ENCODE data around the gene LRCH1. TPM values are rescaled to one million over a fixed set of nuclear protein-coding genes. Genes with fewer than 3 reads are reported as not detected.

LRCH1 gene
- total RNA-seq, 1 experiment from 2014 or later, result 7.4 TPM

DNA sequence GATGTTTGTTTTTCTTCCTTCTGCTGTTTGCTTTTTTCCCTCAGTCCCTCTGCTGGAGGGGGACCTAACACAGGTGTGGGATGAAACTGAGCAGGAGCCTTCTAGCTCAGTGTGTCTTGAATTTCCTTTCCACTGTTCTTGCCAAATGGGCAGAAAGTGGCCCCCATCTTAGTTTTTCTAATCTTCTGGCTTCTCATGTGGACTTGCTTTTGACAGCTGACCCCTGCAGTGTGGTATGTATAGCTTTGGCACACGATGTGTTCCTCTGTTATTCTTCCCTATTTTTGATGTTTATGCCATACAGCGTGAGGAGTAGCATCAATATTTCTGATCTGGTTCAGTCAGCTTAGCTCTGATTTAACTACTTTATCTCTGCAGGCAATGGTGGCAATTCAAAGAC lies 8.3 kb downstream of the LRCH1 start:
- no peak for DNase-seq (ENCODE audit: low read depth)

- no peak for DNase-seq (ENCODE audit: low read depth)
Measured at GRCh38 chr13:46561691-46562090, 8.7 kb downstream of the LRCH1 start.

GRCh38 chr13:46562152-46562551 lies 9.2 kb downstream of the LRCH1 start:
- DNase-seq (ENCODE audit: low read depth), result no peak

DNA sequence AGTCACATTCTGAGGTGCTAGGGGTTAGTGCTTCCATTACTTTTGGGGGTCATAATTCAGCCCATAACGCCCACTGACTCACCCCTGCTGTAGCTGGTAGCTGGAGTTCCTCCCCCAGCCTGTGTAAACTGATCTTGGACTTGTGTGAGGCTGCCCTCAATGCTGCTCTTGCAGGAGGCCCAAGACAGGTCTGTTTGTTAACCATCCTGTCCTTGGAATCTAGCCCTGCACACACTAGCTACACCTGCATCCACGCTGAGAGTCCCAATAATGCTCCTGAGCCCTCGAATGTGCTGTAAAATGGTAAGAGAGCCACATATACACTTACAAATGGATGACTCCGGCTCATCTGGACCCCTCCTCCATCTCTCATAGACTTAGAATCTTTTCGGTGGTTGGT lies 9.6 kb downstream of the LRCH1 start:
- no peak for DNase-seq (ENCODE audit: low read depth)

GRCh38 chr13:46565808-46566750 lies 13.1 kb downstream of the LRCH1 start:
- DNase-seq (ENCODE audit: low read depth), result no peak

DNA sequence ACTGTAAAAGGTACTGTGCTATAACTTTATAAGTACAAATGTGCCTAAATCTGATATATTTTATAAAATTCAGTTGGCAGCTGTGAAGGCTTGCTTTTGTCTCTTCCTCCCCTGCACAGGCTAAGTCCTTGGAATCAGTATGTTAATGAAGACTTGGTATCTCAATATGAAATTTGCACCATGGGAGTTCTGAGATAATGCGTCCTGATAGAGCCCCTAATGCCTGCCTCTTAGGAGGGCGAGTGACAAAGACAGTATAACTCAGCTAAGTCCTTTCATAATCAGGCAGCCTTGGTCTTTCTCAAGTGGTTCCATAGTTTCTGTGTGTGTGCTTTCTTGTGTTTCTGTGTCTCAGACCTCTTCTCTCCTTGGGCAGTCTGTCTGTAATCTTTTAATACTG lies 14.7 kb downstream of the LRCH1 start:
- no peak for DNase-seq (ENCODE audit: low read depth)

DNA sequence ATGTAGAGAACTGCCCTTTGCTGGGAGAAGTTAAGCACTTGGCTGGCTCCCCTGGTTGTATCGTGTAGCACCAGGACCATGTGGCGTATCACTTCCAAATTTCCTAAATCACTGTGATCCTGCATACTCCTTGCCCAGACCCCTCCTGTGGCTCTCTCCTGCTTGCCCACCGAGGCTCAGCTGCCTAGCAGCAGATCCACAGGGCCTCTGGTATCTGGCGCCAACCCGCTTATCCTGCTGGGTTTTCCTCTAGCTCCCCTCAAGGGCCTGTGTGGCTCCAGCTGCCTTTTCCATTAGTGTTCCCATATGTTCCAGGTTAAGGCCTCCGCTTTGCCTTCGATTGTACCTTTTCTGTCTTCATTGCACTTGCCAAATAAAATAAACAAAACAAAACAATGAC lies 16.5 kb downstream of the LRCH1 start:
- no peak for DNase-seq (ENCODE audit: low read depth)

DNA sequence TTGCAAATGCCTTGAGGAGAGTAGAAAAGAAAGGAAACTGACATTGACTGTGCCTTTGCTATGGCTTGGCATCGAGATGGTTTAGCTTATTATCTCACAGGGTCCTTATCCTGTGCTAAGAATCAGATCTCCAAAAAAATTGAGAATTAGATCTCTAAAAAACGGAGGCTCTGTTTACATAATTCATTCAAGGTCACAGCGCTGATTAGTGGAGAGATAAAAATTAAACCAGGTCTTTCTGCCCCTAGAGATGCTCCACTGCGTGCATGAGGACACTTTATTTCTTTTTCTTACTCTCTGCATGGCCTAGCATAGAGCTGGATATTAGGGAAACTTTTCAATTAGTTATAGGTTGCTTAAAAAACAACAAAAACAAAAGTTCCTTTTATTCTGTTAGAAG lies 17.3 kb downstream of the LRCH1 start:
- DNase-seq (ENCODE audit: low read depth), result no peak

DNA sequence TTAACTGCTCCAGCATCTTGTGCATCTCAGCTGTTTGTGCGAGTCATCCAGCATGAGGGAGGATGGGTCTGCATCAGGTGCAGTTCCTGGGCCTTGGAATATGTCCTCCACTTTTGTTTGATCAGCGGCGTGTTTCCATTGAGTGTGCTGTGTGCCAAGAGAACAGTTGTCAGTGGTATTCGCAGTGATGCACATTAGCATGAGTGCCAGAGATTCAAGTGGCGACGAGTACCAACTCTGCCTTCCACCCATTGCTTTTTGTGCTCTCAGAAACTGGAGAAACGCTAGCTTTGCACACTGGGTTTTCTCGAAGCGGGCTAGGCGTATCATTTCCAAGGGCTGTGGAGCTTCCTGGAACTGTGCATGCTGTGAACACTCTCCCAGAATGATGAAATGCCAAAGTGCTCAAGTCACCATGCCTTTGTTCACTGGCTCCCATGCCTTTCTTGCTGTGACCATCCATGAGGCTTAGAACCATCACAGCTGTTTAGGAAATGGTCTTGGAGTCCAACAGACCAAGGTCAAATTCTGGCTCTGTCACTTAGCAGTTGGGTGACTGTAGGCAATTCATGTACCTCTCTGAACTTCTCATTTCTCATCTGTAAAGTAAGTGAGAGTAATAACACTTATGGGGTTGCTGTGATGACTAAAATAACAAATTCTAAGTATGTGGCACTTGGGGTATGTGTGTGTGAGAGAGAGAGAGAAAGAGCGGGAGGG lies 18.4 kb downstream of the LRCH1 start:
- DNase-seq (ENCODE audit: low read depth), result peak; percentile 2

DNA sequence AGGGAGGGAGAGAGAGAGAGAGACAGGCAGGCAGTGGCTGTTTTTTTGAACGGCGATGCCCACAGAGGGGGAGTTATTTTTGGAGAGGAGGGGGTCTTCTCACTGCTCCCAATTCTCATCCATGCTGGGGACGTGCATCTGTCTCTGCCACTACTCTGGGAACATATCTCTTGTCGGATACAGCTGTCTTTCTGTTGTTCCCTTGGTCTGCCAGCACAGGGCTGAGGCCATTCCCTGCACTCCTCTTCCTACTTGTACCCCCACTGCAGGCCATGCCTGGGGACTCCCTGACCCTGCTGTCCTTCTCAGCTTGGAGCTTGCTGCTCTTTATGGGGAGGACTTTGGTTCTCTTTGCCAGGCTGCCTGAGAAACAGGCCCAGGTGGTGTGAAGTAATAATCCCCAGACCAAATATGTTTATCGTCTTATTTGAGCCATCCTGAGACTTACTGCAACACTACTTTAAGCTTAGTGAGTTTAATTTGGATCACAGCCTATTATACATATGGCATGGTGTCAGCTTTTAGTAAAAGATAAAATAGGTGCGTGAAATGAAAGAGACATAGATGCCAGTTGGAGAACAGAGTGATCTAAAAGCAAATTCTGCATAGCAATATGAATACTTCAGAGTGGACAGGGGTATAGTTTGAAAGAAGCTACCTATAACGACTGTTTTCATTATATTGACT lies 19.1 kb downstream of the LRCH1 start:
- no peak for DNase-seq (ENCODE audit: low read depth)

- DNase-seq (ENCODE audit: low read depth), result no peak
Measured at GRCh38 chr13:46572752-46573431, 19.9 kb downstream of the LRCH1 start.

GRCh38 chr13:46575301-46575771 lies 22.4 kb downstream of the LRCH1 start:
- no peak for DNase-seq (ENCODE audit: low read depth)

- DNase-seq (ENCODE audit: low read depth), result peak; percentile 87
Measured at GRCh38 chr13:46575818-46576221, 22.9 kb downstream of the LRCH1 start.

GRCh38 chr13:46576762-46577161 lies 23.8 kb downstream of the LRCH1 start:
- DNase-seq (ENCODE audit: low read depth), result no peak

DNA sequence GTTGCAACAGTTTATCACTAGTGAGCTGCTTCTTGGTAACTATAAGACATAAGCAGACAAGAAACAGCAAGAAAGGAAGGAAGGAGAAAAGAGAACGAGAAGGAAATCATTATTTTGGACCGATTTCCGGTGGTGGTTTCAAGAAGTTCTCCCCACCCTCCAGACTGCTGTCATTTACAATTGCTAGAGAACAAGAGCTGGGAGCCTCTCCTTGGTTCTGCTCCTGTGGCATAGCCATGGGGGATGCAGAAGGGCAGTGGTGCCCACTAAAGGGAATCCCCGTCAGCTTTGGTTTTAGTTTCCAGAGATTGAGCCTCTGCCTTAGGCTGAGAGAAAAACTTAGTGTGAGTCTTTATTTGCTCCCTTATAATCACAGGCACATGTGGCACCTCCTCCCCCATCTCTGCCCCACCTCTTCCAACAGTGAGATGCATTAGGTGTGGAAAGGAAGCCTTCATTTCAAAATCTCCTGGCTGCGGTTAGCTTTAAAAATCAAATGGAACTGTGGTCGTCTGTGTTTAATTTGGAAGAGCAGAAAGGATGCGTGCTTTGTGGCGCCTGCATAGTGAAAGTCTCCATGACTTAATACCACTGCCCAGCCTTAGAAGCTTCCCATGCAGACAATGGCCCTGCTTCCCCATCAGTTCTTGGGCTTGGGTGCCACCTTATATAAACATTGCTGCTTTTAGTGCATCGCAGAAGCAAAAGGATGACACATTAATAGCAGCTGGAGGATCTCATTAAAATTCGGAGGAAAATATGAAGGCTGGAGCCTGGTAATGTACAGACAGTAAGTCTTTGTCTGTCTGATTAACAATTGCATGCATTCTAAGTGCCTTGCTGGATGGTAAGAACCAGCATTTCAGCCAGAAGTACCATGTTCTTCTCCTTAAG lies 25.0 kb downstream of the LRCH1 start:
- peak; percentile 21 for DNase-seq (ENCODE audit: low read depth)

DNA sequence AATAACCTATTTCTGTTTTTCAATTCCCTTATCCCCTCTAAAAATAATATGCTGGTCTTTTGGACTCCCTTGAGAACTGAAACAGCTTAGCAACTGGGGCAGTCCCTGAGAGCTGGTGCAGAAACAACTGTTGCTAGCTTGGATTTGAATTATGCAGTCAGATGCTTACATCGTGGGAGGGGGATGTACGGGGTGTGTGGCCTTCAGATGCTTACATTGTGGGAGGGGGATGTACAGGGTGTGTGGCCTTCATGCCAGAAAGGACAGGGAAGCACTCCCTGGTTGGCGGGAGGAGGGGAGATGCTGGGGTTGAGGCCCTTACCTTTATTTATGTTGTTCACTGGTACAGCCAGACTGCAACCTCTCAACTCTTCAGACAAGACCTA lies 25.6 kb downstream of the LRCH1 start:
- no peak for DNase-seq (ENCODE audit: low read depth)

DNA sequence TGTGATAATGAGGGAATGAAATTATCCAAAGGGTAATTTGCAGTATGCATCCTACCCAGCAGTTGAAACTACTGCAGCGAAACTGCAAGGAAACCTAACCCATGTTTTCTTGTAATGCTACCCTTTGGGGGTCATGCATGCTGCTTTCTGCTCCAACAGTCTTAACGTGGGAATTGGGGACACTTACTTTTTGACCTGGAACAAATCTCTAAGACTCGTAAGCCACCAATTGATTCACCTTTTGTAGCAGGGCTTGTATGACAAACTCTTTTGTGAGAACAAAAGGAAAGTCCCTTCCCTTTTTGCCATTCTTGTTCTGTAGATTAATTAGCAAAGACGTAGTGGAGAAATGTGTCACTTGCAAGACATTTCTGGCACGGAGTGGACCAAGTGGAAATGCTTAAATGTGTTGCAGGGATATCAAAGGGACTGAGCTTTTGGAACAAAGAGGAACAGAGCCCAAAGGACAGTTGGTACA lies 27.4 kb downstream of the LRCH1 start:
- DNase-seq (ENCODE audit: low read depth), result no peak

- DNase-seq (ENCODE audit: low read depth), result no peak
Measured at GRCh38 chr13:46582190-46582589, 29.2 kb downstream of the LRCH1 start.

- peak; percentile 56 for DNase-seq (ENCODE audit: low read depth)
Measured at GRCh38 chr13:46586751-46587514, 34.0 kb downstream of the LRCH1 start.
